Testis (tissue), 2 donors: Measurements from ENCODE around the gene FAM117B.

Experiments
- CTCF ChIP-seq, 3 experiments: fragments of 450-650 bp in 2 of 3; fragments of 200-600 bp in 1 of 3; sonication (generic) in 1 of 3; IDR thresholded peaks; one replicate each; pipeline ENCODE4 v1.5.1; 2016 to 2019; ENCODE audit warnings: antibody characterized with exemption in 3 of 3, mild to moderate bottlenecking in 2 of 3, moderate library complexity in 1 of 3
- POLR2A ChIP-seq: fragments of 450-650 bp; IDR thresholded peaks from one replicate; pipeline ENCODE4 v1.6.1; 2017; ENCODE audit warnings: antibody characterized with exemption, mild to moderate bottlenecking, moderate library complexity

- no peak for TF ChIP-seq CTCF (IDR thresholded peaks at IDR 0.05)
- no peak for TF ChIP-seq POLR2A
These were observed 183.0 kb downstream of the FAM117B start for GRCh38 chr2:202817771-202818170.
